Mesodermal cell (in vitro differentiated cells): ENCODE results near the gene LAMC2.

Experiments
- H3K27ac ChIP-seq: 2 replicates; pipeline ENCODE4 v1.7.0; 2013; ENCODE audit warnings: mild to moderate bottlenecking, low read depth, low read length, moderate library complexity; ENCODE audit not compliant: severe bottlenecking
- H3K36me3 ChIP-seq: 2 replicates; pipeline ENCODE4 v1.7.1; 2013; ENCODE audit warnings: mild to moderate bottlenecking, low read length, moderate library complexity; ENCODE audit not compliant: control insufficient read depth, insufficient read depth
- H3K4me1 ChIP-seq: one replicate; pipeline ENCODE4 v1.7.1; 2013; ENCODE audit warnings: mild to moderate bottlenecking, low read length; ENCODE audit not compliant: insufficient read depth, control insufficient read depth, poor library complexity, severe bottlenecking
- H3K4me3 ChIP-seq: 2 replicates; pipeline ENCODE4 v1.7.0; 2013; ENCODE audit warnings: low read length, control low read depth, mild to moderate bottlenecking; ENCODE audit not compliant: insufficient read depth, poor library complexity, severe bottlenecking; ENCODE audit errors: extremely low read depth
- H3K9me3 ChIP-seq: 2 replicates; pipeline ENCODE4 v1.7.1; 2013; ENCODE audit warnings: mild to moderate bottlenecking, low read length, moderate library complexity; ENCODE audit not compliant: control insufficient read depth
- WGBS, 2 experiments: methylation state at CpG; one replicate each; pipeline ENCODE4 v1.1.5; 2013; ENCODE audit warnings: missing lambda C conversion rate in 2 of 2; ENCODE audit not compliant: insufficient coverage in 2 of 2; 5-methylcytosine and 5-hydroxymethylcytosine counted together

LAMC2 gene

DNA sequence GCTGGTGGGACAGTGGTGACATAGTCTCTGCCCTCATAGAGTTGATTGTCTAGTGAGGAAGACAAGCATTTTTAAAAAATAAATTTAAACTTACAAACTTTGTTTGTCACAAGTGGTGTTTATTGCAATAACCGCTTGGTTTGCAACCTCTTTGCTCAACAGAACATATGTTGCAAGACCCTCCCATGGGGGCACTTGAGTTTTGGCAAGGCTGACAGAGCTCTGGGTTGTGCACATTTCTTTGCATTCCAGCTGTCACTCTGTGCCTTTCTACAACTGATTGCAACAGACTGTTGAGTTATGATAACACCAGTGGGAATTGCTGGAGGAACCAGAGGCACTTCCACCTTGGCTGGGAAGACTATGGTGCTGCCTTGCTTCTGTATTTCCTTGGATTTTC lies 58.4 kb downstream of the LAMC2 start:
- no peak overlapping the region for H3K4me3 ChIP-seq
- H3K36me3 ChIP-seq, result no peaks in the 10 kb centered on the region
- H3K27ac ChIP-seq, result no peak overlapping the region
- no peaks in the 10 kb centered on the region for H3K9me3 ChIP-seq
- H3K4me1 ChIP-seq, result peaks cover 2% of the 10 kb centered on the region
- 100% methylated on average over 1 of the region's 1 CpG; no CpG with 5 or more reads in 1 of the 2 experiments for WGBS, 2 experiments

DNA sequence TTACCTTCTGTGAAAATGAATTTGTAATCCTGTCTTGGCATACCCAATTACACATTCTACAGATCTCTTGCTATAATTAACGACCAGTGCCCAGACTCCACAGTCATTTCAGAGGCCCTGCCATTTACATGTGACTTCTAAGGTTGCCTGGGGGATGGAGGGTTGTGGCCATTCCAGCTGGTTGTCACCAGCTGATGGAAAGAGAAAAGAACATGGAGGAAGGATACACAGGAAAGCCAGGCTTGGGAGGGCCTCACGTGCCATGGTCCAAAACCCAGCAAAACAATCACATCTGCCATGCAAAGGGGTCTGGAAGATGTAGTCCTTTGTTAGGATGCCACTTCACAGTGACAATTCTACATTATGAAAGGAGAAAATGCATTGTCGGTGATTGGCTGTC lies 59.3 kb downstream of the LAMC2 start:
- H3K9me3 ChIP-seq, result no peaks in the 10 kb centered on the region
- WGBS, 2 experiments, result 100% methylated on average over 1 to 2 of the region's 3 CpGs
- no peak overlapping the region for H3K27ac ChIP-seq
- H3K4me1 ChIP-seq, result peaks cover 2% of the 10 kb centered on the region
- H3K36me3 ChIP-seq, result no peaks in the 10 kb centered on the region
- H3K4me3 ChIP-seq, result no peak overlapping the region

DNA sequence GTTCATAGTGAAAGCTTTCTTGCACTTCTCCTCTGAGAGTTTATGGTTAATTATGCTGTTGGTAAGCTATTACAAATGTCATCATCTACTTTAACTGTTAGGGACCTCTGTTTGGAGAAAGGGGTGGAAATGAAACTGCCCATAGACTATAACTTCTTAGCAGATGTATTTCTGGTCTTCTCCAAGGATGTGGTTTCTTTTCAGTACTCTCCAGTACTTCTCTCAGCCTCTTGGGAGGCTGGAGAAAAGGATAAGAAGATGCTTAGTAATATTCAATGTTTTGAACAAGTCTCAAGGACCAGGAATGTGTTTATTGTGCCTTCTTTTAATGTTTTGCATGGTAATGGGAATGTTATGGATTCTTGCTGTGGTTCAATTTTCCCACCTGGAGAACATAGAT lies 60.4 kb downstream of the LAMC2 start:
- Histone ChIP-seq H3K27ac (no peak overlapping the region), H3K36me3 (no peaks in the 10 kb centered on the region), H3K4me3 (no peak overlapping the region), H3K9me3 (no peaks in the 10 kb centered on the region), H3K4me1 (peaks cover 2% of the 10 kb centered on the region)

DNA sequence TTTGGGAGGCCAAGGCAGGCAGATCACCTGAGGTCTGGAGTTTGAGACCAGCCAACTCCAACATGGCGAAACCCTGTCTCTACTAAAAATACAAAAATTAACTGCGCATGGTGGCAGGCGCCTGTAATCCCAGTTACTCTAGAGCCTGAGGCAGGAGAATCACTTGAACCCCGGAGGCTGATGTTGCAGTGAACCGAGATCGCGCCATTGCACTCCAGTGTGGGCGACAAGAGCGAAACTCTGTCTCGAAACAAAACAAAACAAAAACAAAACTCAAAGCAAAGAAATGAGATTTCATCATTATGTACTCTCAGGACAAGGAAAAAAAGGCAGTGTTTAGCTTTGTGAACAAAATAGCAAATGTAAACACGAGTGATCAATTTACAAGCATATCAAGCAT lies 61.0 kb downstream of the LAMC2 start:
- Histone ChIP-seq H3K9me3 (no peaks in the 10 kb centered on the region), H3K4me1 (peaks cover 2% of the 10 kb centered on the region), H3K27ac (no peak overlapping the region), H3K4me3 (no peak overlapping the region), H3K36me3 (no peaks in the 10 kb centered on the region)
- 94 to 100% methylated on average over 3 to 4 of the region's 11 CpGs for WGBS, 2 experiments

DNA sequence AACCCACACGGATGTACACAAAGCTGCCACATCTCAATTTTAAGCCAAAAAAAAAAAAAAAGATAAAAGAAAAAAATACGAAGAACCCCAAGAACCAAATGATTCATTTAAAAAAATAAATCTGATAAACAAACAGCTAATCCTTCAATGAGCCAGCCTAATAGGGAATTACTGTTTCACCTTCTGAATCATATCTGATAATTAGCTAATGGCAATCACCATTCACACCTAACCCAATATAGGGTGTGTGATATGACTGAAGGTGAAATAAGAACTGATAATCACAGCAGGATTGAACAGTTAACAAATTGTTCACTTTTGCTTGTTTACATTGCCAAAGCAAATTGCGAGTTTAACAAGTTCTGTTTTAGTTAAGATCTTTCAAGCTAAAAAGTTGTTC lies 61.4 kb downstream of the LAMC2 start:
- H3K4me3 ChIP-seq, result no peak overlapping the region
- H3K36me3 ChIP-seq, result no peaks in the 10 kb centered on the region
- no peaks in the 10 kb centered on the region for H3K9me3 ChIP-seq
- no peak overlapping the region for H3K27ac ChIP-seq
- WGBS, 2 experiments, result no CpG with 5 or more reads among the region's 3 CpGs
- H3K4me1 ChIP-seq, result peaks cover 2% of the 10 kb centered on the region

DNA sequence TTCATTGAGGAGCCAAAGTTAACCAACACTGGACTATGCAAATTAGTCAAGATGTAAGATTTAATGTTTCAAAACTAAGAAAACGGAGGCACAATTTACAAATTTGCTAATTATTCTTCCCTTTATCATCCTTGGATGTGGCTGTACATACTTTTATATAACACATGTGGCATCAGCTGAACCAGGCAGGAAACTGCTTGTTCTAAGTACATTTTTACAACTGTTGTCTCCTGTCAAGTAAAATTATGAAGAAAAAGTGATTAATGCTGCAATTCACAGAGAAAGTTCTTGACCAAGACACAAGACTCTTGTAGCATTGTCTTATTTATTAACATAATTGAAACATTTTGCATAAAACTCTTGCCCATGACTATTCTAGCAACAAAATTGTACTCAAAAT lies 61.9 kb downstream of the LAMC2 start:
- H3K9me3 ChIP-seq, result no peaks in the 10 kb centered on the region
- WGBS, 2 experiments, result 80% methylated on average over 1 of the region's 1 CpG; no CpG with 5 or more reads in 1 of the 2 experiments
- H3K36me3 ChIP-seq, result no peaks in the 10 kb centered on the region
- H3K4me3 ChIP-seq, result no peak overlapping the region
- H3K4me1 ChIP-seq, result peaks cover 2% of the 10 kb centered on the region
- H3K27ac ChIP-seq, result no peak overlapping the region

DNA sequence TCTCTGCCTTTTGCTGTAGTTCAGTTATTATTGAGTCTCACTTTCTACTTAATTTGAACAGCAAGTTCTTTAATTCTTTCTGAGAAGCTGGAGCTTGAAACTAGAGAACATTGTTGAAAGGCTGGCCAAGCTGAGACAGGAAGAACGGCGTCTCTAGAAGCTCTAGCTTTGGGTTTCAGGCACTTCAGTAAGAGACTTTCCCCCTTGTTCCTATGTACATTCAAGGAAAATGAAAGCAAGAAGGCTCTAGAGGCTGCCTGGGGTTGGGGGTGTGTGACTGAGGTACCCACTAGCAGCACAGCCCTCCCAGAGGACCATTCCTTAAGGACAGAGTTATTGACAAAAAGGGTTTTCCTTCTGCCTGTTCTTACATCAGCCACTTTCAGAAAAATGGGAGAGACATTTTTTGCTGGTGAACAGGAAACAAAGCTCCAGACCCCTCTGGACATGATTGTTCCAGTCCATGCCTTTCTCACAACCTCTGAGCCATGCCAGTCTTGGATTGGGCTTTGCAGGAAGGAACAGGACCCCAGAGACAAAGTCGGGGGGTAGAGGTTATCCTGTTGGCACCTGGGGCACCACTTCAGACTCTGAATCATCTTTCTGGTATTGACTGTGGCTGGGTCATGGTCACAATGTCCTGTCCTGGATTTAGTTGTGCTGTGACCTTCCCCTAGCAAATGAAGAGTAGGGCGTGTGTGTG lies 63.1 kb downstream of the LAMC2 start:
- Histone ChIP-seq H3K4me1 (peaks cover 2% of the 10 kb centered on the region), H3K4me3 (no peak overlapping the region), H3K36me3 (no peaks in the 10 kb centered on the region), H3K27ac (no peak overlapping the region), H3K9me3 (peaks cover 2% of the 10 kb centered on the region)
- 90 to 100% methylated on average over 2 to 3 of the region's 4 CpGs for WGBS, 2 experiments

DNA sequence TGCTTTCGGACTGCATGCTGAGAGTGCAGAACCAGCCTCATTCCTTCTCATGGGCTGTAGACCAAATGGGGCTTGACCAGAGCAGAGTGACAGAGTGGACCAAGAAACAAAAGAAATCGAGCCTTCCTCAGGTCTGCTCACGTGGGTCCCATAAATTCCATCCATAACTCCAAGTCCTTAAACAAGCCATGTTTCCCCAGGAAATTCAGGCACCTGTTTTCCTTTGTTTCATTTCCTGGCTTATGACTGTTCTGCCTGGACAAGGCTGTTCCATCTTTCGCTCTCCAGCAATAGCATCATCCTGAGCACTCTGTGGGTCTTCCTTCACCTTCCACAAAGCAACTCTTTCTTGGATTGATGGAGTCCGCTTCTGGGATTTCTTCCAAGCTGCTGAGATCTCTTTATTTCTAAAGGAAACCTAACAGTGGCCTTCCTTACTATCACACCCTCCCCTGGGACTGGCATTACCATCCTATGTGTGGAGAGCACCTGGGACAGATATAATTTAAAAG lies 63.9 kb downstream of the LAMC2 start:
- no peak overlapping the region for H3K27ac ChIP-seq
- no peak overlapping the region for H3K4me3 ChIP-seq
- H3K9me3 ChIP-seq, result peaks cover 11% of the 10 kb centered on the region
- H3K36me3 ChIP-seq, result no peaks in the 10 kb centered on the region
- peaks cover 2% of the 10 kb centered on the region for H3K4me1 ChIP-seq
- WGBS, 2 experiments, result 89 to 90% methylated on average over 4 of the region's 5 CpGs

DNA sequence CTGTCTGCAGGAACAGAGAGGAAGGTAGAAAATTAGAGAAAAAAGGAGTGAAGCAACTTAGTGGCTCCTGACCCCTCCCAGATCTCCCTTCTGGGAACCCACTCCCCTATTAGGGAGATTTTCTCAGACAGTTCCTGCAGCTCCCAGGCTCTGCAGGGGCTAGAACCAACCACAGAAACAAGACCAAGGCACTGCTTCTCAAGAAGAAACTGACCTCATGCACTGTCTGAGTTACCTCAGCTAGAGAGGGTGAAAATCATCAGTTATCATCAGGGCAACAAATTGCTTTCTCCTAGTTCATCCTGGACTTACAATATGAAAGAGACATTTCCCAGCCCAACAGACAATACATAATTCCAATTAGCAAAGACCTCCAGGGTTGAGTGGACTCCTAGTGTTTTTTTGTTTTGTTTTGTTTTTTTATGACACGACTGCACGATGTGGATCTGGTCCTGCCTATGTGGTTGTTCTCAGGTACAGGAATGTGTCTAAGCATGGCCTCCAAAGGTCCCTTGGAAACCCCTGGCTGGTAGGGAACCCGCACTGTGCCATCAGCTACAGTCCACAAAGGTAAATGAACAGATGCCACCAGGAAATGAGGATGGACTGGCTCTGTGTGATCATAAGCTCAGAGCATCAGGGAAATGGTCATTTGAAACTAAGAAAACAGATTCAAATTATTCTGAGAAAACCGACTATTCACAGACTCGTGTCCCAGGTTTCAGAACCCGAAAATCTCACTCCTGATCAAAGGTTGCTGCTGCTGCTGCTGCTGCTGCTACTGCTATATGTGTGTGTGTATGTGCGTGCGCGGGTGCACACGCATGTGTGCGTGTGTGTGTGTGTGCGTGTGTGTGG lies 65.3 kb downstream of the LAMC2 start:
- Histone ChIP-seq H3K4me3 (no peak overlapping the region), H3K9me3 (peaks cover 17% of the 10 kb centered on the region), H3K27ac (no peak overlapping the region), H3K4me1 (peaks cover 2% of the 10 kb centered on the region), H3K36me3 (no peaks in the 10 kb centered on the region)
- 98% methylated on average over 5 to 7 of the region's 12 CpGs for WGBS, 2 experiments

DNA sequence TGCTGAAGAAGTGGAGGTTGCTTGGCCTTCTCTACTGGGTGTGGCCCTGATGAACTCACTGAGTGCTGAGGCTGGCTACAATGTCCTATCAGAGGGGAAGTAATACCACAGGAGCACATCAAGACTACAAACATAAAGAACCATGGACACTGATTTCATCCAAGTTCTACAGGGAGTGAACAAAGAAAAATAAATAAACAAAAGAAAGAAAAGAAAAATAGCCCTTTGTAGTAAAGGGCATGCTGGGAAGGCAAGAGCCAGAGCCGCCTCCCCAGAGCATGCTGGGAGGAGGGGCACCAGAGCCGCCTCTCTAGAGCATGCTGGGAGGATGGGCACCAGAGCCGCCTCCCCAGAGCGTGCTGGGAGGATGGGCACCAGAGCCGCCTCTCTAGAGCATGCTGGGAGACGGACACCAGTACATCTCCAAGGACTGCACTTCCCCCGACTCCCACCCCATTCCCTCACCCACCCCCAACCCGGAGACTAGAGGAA lies 65.9 kb downstream of the LAMC2 start:
- H3K27ac ChIP-seq, result no peak overlapping the region
- H3K4me3 ChIP-seq, result no peak overlapping the region
- H3K9me3 ChIP-seq, result peaks cover 17% of the 10 kb centered on the region
- H3K4me1 ChIP-seq, result peaks cover 2% of the 10 kb centered on the region
- no peaks in the 10 kb centered on the region for H3K36me3 ChIP-seq
- 94 to 100% methylated on average over 1 to 3 of the region's 8 CpGs for WGBS, 2 experiments

DNA sequence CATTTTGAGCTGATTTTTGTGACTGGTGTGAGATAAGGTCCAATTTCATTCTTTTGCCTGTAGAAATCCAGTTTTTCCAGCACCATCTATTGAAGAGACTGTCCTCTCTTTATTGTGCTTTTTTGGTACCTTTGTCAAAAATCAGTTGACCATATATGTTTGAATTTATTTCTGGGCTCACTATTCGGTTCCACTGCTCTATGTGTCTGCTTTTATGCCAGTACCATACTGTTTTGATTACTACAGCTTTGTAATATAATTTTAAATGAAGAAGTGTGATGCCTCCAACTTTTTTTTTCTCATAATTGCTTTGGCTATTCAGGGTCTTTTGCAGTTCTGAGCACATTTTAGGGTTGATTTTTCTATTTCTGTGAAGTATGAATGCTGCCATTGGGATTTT lies 69.0 kb downstream of the LAMC2 start:
- Histone ChIP-seq H3K4me1 (no peaks in the 10 kb centered on the region), H3K27ac (no peak overlapping the region), H3K36me3 (no peaks in the 10 kb centered on the region), H3K4me3 (no peak overlapping the region), H3K9me3 (peaks cover 17% of the 10 kb centered on the region)
- no CpG with 5 or more reads among the region's 1 CpG for WGBS, 2 experiments
